NCI-H1092 (cell line): ENCODE data around the gene SPDYE4.

Experiments used
- DNase-seq: peaks from one replicate; lab custom pipeline; 2025; lab: John Stamatoyannopoulos, UW

The SPDYE4 gene

DNA sequence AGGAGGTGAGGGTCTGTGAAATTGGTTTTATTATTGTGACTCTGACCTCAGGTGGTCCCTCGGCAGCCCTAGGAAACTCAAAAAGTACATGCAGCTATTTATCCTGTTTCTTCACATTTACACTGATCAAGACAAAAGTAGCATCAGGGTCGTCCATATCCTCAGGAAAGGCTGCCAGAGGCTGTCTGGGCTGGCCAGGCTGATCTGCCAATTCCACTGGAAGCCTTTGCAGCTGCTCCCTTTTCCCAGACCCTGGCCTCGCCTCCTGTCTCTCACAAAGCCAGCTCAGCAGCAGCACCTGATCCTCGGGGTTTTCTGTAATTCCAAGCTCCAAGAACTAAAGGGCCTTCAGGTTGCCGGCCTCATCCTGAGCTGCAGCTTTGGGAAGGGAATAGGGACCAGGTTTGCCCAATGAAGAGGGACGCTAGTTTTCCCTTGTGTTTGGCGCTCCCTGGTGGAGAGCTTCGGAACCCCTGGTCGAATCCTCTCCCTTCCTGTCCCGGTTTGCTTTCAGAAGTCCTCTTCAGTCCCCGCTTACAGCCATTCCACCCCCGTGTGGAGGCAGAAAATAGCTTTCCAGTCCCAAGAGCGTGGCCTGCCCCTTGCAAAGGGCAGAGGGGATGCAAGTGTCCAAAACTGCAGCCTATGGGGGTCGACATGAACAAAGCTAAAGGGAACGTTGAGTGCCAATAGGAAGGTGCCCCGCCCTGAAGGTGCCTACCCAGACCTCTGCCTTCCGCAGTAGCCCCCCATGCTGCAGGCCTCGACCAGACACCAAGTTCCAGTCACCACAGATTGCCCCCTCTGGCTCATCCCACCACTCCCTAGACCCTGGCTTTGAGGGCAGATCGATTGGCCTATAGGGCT is 27.4 kb upstream of the SPDYE4 start:
- DNase-seq, result peak; percentile 6

DNA sequence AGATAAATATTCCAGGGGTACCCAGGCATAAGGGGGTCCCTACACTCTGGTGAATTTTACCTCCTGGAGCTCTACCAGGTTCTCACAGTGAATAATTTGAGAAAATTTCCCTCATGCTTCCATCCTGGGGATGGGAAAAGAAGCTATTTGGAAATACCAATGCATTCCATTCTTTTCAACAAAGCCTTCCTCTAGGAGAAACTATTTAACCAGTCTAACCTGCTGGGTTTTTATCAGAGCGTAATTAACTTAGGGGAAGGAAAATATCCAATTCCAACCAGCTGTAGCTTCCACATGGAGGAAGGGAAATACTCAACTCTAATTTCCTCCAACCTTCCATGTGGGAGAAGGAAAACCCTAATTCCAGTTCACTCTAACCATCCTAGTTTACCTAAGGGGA is 23.8 kb upstream of the SPDYE4 start:
- DNase-seq, result no peak

DNA sequence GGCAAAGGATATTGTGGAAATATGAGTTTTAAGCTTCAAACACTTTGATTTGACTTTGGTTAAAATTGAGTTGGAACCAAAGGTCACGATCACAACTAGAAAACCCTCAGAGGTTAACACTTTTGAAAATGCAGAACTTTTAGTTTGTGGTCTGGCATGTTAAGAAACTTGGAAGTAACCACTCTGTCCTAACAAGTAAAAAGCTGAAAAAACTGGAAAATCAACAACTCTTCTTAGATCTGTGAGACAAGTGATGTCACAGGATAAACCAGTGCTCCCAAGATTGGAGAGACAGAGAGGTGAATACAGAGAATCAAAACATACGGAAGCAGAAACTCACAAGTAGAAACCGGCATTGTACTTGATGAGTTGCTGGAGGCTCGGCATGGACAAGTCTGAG is 23.4 kb upstream of the SPDYE4 start:
- DNase-seq, result no peak

DNA sequence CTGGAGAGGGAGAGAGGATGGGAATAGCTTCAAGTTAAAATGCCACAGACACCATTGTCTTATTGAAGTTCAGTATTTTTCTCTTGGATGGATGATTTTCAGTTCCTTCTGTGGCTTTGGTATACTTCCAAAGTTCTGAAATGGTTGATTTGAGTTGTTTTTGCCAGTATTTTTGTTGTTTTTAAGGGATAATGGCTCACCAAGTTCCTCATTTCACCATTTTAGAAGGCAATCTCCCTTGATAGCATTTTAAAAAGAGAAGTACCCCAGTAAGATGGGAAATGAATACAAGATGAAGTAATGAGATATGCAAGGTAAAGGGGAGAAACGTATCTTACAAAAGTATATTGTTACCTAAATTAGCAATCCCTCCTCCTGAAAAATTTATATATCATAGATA is 18.5 kb upstream of the SPDYE4 start:
- DNase-seq, result no peak

DNA sequence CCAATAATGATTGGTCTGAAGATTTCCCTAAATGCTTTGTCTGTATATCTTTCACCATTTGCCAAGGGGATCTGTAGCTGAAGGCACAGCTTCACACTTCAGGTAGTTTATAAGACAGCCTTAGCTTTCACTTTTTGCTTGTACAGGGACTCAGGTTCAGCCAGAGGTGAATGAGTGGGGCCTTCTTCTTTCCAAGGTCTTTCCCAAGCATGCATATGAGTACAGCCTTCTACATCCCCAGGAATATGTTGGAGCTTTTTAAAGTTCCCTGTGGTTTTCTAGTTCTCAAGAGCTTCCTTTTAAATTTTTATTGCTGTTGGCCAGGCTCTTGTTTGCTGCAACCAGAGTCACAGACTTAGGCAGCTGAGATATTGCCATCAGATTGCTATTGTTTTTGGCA is 17.9 kb upstream of the SPDYE4 start:
- DNase-seq, result no peak

DNA sequence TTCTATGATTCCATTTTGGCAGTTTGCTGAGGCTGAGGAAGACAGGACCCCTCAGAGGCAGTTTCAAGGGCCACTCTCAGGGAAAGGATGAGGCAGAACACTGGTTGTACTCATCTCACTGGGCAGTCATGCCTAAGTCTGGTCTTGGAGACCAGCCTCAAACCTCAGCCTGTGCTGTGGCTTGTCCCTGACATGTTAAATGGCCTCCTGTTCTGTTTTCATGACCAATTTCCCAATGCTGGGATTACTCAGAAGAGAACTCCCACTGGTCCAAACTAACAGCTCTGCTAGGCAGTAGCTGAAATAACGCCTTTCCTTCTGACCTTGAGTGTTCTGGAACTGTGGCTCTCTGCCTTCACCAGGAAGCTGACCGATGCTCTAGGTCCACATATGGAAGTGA is 8.4 kb upstream of the SPDYE4 start:
- DNase-seq, result no peak

DNA sequence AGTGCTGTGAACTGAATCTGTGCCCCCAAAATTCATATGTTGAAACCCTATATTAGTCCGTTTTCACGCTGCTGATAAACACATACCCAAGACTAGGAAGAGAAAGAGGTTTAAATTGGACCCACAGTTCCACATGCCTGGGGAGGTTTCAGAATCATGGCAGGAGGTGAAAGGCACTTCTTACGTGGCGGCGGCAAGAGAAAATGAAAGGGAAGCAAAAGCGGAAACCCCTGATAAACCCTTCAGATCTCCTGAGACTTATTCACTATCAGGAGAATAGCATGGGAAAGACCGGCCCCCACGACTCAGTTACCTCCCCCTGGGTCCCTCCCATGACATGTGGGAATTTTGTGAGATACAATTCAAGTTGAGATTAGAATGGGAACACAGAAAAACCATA is 3.7 kb upstream of the SPDYE4 start:
- DNase-seq, result no peak

DNA sequence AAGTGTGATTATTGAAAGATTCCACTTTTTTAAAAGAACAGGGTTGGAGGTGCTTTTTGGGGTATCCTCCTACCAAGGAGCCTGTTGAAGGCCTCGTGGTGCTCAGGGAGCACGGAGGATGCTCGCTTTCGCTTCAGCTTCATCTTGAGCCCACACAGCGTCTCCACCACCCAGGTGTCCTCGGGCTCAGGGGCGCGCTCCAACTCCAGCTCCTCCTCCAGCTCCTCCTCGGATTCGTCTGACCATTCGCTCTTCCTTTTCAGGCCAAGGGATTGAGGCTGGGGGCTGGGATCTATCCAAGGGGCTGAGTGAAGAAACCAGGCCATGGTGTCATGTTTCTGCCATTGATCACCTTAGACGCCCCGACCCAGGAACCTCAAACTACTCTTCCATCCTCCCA is 1.2 kb downstream of the SPDYE4 start:
- DNase-seq, result no peak

DNA sequence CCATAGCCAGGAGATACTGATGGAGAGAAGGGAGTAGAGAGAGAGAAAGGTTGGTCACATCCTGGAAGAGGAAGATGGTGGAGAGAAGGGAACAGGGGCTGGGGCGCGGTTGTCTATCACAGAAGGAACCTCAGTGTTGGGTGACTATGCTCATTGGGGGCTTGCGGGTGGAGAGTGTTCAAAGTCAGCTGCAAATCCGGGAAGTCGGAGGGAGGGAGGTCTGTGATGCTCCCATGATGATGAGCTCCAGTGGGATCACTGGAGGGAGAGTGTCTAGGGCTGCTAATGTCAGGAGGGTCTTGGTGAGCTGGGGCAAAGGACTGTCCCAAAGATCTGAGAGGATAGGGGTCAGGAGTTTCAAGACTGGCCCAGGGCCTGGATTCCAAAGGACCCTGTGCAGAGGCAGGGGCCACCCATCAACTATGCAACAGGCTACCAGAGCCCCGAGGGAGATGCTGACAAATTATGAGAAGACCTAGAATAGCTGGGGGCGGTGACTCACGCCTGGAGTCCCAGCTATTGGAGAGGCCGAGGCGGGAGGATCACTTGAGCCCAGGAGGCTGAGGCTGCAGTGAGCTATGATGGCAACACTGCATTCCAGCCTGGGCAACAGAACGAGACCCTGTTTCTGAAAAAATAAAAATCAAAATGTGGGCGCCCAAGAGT is 2.6 kb downstream of the SPDYE4 start:
- no peak for DNase-seq

DNA sequence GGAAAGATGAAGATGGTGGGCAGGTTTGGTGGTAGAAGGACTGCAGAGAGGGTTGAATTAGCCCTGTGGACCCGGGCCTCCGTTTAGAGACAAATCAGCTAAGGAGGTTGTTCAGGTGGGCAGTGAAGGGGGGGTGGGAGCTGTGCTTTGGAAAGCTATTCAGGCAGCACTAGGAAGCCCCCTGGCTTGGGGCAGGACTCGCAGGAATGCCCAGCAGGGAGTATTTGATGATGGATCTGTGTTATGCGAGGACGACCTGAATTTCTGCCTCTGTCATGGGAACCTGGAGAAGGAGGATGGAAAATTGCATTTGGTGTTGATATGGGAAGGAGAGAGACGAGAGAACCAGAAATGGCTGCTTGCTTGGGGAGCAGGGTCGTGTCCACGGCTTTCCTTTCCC is 3.5 kb downstream of the SPDYE4 start:
- DNase-seq, result no peak

DNA sequence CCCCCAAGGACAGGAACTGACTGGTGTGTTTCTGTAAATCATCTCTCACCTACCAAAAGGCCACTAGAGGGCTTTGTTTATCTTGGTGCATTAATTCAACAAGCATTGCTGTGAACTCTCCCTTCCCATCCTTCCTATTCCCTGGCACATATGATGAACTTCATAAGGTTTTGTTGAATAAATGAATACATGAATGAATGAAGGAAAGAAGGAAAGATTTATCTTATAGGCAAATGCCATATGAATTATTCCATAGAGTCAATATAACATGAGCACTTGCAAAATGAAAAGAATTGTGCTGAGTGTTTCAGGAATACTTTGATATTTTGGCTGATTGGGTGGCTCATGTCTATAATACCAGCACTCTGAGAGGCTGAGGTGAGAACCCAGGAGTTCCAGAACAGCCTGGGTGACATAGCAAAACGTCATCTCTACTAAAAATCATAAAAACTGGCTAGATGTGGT is 4.3 kb downstream of the SPDYE4 start:
- no peak for DNase-seq

DNA sequence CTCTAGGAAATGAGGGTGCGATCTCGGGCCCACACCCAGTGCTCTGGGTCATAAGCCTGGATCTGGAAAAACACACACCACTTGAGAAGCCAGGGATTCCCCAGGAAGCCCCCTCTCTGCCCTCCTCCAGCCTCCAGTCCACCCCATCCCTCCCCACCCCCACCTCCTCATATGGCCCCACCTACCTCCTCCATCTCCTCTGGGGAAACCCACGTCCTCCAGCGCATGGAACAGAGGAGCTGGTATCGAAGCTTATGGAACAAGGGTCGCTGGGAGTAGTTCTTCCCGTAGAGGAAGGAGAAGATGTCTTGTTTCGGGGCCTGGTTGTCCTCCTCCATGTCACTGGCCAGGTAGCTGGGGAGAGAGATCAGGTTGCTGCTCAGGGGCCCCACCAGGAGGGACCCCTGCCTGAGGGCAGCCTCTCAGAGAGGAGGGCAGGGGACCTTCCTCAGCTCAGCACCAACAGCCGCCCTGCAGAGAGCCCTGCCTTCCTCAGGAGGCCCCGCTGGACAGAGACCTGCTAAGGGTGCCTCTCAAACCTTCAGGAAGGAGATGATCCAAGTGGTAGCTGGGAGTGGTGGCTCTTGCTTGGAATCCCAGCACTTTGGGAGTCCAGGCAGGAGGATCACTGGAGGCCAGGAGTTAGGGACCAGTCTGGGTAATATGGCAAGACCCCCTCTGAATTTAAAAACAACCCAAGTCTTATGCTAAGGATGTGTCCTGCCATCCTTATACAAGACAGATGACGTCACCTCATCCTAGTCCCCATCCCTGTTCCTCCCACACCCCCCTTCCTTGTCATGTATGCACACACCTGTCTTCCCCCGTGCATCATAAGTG is 5.0 kb downstream of the SPDYE4 start:
- no peak for DNase-seq

DNA sequence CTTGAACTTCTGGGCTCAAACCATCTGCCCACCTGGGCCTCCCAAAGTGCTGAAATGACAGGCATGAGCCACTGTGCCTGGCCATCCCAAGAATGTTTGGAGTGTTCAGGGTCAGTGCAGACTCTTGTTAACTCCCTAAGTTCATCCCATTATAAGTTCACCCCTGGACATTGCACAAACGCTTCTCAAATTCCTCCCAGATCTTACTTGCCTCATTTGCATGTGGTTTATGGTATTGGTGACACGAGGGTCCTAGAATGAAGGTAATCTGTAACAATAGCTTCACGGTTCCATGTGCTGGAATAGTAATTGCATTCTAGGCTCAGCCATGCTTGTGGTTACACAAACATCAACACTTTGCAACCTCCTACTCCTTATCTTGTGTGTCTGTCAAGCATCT is 8.7 kb downstream of the SPDYE4 start:
- no peak for DNase-seq

DNA sequence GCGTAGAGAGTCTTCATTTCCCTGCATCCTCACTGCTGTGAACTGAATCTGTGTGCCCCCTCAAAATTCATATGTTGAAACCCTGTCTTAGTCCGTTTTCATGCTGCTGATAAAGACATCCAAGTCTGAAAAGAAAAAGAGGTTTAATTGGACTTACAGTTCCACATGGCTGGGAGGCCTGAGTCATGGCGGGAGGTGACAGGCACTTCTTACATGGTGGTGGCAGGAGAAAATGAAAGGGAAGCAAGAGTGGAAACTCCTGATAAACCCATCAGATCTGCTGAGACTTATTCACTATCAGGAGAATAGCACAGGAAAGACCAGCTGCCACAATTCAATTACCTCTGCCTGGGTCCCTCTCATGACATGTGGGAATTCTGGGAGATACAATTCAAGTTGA is 10.6 kb downstream of the SPDYE4 start:
- no peak for DNase-seq

DNA sequence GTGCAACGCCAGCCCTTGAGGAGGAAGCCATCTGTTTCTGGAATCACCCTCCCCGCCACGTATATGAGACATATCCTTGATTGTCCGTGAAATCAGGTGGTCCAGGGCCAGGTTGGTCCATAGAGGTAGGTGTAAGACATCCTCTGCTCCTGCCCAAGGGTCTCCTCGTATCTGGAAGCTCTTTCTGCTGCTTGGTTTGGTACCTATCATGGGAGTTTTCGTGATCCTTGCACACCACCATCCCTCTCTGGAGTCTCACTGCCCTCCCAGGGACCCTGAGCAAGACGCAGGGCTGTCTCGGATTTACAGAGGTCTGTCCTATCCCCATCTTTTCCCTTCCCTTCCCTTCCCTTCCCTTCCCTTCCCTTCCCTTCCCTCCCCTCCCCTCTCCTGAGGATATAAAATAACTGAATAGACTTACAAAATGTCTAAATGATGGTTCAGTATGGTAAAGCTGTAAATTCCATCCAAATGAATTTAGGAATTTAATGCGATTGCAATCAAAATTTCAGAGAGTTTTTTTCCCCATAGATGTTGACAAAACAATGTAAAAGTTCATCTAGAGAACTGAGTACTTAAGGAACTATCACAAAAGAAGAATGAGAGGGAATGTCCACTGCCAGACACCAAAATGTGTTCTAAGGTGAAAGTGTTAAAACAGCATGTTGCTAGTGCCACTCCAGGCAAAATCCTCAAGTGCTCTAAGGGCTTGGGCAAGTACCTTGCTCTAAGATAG is 11.7 kb downstream of the SPDYE4 start:
- DNase-seq, result no peak

DNA sequence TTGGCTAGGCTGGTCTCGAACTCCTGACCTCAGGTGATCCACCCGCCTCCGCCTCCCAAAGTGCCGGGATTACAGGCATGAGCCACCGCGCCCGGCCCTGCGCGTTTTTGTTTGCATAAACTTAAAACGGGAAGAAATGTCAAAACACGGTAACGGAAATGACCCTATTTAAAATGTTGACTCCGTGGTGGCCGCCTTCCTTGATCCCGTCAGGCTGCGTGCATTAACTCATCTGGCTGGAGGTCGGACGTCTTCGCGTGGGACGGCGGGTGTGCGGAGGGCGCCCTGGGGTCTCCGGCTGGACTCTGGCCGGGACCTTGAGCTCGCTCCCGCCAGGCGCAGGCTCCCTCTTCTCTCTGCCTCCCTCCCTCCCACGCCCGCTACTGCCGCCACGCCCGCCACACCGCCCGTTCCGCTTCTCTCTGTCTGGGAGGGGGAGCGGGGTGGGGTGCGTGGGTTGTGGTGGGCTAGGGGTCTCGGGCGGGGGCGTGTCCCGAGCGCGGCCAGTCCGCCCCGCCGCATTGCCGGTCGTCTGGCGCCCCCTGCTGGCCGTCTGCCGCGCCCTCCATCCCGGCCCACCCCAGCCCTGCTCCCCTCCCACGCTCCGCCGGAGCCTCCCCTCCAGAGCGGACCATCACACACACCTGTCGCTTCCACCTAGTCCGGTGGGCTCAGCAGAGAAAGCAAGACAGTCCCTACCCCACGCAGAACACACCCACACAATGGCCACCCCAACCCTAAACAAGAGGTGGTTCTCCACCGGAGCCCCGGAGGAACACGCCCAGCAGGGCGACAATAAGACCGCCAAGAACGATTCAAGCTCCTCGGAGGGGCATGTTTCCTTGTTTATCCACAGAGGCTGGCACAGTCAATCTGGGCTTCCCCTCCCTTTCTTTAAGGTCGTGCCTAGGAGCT is 12.5 kb downstream of the SPDYE4 start:
- DNase-seq, result no peak

DNA sequence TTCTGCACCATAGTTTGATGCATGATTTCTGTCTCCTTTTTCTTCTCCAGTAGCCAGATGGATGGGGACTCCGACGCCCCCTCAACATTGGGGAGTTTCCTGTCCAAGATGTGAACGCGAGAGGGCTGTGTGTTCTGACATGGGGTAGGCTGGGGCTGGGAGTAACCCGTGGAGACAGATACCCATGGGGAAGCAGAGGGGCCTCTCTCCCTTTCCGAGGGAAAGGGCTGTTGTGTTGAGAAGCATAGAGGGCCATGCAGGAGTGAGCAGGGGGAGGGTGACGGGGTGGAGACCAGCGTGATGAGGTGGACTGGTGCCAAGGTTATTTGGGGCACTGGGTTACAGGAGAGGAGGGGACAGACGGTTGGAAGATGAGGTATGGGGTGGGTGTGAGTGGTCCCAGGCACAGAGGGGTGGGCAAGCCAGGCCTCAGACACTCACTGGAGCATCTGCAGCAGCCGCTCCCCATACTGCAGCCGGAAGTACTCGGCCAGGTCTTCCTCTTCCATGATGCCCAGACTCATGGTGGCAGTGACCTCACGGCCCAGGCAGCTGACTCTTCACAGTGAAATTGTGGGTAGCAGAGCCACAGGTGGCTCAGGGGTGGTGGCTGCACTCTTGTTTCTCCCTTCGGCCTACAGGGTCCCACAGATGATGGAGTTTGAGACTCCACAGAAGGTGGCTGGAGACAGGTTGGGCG is 14.1 kb downstream of the SPDYE4 start:
- DNase-seq, result no peak

DNA sequence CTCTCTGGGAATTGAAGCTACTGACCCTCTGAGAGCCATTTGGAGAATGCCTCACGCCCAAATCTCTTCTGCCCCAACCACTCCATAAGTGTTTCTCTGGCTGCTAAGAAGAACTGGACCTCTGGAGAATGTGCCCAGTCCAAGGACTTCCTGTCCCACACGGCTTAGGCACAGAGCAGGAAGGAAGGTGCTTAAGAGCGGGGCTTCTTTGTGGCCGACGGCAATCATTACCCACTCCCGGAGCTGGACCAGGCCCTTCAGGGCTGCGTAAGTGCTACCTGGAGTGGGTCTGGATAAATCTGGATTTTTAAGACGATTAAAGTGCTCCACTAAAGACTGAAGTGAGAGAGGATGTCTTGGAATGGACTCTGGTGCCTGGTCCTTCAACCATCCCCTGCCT is 15.5 kb downstream of the SPDYE4 start:
- DNase-seq, result no peak

DNA sequence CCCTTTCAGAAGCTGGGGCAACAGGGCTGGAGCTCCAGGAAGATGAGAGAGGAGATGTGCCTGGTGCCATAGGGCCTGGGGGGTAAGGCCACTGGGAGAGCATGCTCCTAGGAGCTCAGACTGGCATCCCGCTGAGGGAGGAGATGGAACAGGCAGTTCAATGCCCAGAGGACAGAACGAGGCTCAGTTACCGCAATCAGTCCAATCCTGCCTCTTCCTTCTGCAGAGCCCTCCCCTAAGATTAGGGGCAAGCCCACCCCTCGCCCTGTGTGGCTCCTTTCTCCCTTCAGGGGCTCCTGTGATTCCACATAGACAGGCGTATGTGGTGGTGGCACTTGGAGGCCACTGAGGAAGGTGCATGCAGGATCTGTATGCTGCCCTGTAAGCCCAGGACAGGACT is 16.1 kb downstream of the SPDYE4 start:
- no peak for DNase-seq

DNA sequence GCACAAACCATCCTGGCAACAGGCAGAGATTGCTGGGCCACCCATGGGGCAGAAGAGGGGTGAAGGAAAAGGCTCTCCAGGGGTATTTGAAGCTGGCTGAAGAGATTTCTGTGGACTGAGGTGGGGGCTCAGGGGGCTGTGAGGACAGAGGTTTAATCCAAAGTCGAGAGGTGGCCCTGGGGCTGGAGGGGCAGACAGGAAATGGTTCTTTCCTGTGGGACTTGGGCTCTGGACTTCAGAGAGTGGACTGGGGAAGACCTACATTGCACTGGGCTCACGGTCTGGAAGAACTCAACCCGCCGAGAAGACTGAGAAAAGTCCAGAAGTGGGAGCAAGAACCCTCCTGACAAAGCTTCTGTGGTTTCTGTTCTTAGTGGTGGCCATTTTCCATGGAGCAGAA is 16.6 kb downstream of the SPDYE4 start:
- no peak for DNase-seq
